Measurements from ENCODE around the gene PPIA.
"Not testable (repeated sequence)": the region's sequence is repeated elsewhere in the genome, so short reads cannot be mapped to it uniquely, and the experiment has no call there.

DNA sequence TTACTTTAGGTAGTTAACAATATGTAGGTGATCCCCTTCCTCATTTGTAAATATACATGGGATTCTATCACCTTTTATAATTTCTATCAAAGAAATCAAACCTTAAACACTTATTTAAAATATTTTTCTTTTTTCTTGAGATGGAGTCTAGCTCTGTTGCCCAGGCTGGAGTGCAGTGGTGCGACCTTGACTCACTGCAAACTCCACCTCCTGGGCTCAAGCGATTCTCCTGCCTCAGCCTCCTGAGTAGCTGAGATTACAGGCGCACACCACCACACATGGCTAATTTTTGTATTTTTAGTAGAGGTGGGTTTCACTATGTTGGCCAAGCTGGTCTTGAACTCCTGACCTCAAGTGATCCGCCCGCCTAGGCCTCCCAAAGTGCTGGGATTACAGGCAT, 47.0 kb downstream of the PPIA start:
- TF ChIP-seq, protein P1, sequence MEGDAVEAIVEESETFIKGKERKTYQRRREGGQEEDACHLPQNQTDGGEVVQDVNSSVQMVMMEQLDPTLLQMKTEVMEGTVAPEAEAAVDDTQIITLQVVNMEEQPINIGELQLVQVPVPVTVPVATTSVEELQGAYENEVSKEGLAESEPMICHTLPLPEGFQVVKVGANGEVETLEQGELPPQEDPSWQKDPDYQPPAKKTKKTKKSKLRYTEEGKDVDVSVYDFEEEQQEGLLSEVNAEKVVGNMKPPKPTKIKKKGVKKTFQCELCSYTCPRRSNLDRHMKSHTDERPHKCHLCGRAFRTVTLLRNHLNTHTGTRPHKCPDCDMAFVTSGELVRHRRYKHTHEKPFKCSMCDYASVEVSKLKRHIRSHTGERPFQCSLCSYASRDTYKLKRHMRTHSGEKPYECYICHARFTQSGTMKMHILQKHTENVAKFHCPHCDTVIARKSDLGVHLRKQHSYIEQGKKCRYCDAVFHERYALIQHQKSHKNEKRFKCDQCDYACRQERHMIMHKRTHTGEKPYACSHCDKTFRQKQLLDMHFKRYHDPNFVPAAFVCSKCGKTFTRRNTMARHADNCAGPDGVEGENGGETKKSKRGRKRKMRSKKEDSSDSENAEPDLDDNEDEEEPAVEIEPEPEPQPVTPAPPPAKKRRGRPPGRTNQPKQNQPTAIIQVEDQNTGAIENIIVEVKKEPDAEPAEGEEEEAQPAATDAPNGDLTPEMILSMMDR (IDR thresholded peaks at IDR 0.05): not testable (repeated sequence)
- not testable (repeated sequence) for TF ChIP-seq POLR2A, EP300, POLR2AphosphoS5 (IDR thresholded peaks at IDR 0.05)

Data from suprapubic skin (tissue), 4 donors.